Esophagus mucosa (tissue), 1 donor: ENCODE measurements around the gene CYP46A1. TPM values are rescaled to one million over a fixed set of nuclear protein-coding genes. Genes with fewer than 3 reads are reported as not detected.

Source experiments
- ATAC-seq: fragments of 200-7000 bp; cut with Tn5 transposase; one replicate; pipeline ENCODE4 v1.9.1; 2020
- total RNA-seq: library from RNA; stranded (reverse); gene quantifications from one replicate; pipeline ENCODE4 v1.2.4, GENCODE V29; 2023
- donor health status: DM: yes; HTN: yes; CAD: no.

CYP46A1 gene
- total RNA-seq, 1 donor from 2014 or later, result not detected

DNA sequence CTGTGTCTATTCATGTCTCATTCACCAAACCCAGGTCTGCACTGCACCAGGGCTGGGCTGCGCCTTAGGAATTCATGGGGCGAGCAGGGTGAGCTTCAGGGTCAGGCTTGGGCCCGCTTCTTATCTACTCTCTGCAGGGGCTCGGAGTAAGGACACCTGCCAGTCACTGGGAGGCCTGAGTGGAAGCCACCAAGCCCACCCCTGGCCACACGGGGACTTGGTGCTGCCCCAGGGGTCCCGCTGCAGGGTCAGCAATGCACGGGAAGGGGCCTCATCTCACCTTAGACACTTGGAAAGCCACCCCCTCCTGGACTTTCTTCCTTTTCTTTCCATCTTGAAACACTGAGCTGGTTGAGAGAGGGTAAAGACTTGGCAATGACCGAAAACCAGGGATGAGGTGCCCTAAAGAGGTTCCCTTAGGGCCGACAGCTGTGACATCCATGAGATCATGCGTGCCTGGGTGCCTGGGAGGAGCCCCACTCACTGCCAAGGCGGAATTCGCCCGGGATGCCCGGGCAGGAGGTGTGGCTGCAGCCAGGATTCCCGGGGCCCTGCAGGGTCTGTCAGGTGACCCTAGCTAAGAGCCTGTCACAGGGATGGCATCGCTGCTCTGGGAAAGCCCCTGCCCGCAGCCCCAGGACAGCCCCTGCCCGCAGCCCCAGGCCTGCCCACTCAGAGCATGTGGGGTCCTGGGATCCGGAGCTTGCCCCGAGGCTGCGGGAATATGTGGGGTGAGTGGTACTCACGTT, 63.7 kb downstream of the CYP46A1 start:
- no peak for ATAC-seq

DNA sequence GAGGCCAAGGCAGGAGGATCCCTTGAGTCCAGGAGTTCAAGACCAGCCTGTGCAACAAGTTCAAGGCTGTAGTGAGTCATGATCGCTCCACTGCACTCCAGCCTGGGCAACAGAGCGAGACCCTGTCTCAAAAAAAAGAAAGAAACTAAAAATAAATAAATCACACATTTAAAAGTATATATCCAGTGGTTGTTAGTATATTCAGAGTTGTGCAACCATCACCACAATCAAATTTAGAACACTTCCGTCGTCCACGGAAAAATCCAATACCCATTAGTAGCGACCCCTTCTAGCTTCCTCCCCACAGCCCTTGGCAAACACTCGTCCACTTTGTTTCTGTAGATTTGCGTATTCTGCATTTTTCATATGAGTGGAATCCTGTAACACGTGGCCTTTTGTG, 64.4 kb downstream of the CYP46A1 start:
- ATAC-seq, result no peak

DNA sequence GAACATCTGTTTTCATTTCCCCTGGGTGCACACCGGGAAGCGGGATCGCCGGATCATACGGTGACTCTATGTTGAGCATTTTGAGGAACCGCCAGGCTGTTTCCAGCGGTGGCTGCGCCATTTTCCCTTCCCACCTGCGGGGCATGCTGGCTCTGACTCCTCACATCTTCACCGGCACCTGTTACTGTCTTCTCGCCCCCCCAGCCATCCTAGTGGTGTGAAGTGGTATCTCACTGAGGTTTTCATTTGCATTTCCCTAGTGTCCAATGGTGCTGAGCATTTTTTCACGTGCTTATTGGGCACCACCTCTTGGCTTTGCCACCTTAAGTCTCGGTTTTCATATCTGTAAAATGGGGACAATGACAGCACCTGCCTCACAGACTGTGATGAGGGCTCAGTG, 65.0 kb downstream of the CYP46A1 start:
- no peak for ATAC-seq

DNA sequence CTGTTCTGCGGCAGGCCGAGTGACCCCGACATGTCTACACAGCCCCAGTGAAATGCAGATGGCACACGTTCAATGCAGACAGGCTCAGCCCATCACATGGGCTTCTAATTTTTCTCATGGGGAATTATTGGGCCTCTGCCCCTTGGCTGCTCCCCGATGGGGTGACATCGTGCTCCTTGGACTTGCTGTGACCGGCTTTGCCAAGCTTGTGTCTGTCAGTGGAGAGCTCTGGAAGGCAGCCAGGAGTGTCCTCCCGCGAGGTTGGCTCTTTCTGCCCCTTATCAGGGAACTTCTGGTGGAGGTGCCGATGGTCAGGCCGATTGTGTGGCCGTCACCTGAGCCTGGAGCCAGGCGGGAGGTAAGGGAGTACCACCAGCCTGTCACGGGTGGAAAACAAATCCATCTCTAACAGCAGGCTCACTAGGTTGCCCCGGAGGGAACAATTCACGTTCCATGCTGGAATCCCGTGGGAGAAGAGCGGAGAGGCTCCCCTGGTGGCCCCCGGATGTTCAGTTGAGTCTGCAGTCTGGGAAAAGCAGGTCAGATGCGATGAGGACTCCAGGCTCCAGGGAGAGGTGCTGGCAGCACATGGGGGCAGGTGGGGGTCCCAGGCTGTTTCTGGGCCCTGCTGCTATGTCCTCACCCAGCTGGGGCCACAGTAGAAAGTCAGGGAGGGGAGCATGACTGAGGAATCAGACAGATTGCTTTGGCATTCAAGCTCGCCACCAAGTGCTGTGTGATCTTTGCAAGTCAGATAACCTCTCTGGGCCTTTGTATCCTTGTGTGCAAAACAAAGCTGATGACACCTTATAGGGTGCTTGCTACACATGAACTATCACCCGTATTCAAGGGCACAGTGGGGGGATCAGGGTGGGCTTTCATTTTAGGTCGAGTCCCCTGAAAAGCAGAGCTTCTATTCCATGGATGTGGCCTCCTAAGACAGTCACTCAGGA, 65.9 kb downstream of the CYP46A1 start:
- ATAC-seq, result no peak

DNA sequence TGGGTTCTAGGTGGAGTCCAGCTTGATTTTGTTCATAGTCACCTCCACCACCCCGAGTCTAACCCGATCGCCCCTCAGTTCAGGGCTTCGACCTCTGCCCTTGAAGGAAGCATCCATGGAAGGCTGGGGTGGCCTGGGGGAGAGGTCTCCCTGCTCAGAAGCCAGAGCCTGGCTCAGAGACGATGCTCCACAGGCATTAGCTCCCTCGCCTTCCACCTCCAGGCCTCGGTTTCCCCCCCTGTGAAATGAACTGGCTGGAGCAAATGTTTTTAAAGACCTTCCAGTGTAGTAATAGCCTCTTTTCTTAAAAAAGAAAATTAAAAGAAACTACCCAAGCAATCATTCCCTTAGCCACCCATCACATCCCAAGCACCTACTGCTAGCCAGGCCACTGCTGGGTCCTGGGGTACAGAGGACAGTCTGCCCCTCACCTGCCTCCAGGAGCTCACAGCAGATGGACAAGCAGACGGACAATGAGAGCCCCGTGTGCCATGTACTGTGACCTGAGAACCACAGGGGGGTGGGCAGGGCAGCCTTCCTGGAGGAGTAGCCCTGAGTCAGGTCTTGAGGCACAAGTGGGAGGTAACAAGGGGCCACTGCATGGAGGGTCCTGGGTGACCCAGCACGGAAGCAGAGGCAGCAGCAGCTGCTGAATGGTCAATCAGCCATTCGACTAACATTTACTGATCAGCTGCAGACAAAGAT, 66.8 kb downstream of the CYP46A1 start:
- no peak for ATAC-seq

DNA sequence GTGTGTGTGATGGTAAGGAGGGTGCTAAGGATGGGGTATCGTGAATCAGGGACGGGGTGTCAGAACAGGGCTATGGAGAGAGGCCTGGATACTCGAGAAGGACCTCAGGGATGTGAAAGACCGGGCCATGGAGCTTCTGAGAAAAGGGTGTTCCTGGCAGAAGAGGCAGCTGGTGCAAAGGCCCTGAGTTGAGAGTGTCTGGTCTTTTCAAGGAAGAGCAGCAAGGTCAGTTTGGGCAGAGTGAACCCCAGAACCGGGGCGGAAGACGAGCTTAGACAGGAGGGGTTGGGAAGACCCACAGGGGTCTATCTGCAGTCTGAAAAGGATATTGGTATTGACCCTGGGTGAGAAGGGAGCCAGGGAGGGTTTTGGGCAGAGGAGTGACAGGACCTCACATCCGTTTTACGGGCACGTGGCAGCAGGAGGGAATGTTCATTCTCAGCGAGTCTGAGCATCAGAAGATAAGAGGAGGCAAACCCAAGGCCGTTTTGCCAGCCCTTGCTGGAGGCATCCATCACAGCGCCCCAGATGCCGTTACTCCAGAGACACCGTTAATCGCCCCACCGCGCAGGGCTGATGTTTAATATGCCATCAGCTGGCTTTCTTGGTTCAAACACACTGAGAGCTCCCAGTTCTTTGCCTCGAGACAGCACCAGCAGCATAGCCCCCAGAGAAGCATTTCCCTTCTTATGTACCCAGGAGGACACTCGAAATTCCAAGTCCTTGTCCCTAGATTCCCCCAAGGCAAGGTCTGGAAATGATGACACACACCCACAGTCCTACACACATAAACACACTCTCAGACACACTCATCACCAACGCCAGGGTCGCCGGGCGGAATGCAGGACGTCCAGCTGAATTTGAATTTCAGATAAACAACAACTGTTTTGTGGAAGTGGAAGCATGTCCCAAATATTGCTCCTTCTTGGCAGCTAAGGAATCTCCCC, 67.7 kb downstream of the CYP46A1 start:
- no peak for ATAC-seq

DNA sequence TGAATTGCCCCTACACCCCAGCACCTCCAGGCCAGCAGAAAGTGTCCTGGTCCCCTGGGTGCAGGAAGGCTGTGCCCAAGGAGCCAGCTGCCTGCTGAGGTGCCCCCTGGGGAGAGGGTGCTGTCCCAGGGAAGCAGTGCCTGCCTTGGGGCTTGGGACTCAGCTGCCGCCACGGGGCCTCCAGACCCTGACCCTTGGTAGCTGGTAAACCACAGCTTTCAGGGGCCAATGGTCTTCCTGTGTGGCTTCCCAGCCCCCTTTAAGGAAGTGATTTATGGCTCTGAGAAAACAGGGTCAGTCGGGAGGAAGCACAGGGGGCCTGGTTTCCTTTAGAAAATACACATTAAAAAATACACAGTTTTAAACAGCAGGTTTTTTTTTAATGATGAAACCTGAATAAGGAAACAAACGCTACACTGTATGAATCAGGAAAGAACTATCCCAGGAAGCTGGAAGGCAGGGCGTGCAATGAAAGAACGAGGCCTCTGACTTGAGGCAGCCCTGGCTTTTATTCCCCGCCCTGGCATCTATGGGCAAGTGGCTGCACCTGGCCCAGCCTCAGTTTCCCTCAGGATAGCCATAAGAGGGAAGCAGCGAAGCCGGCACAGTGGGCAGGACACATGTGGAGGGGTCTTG, 68.5 kb downstream of the CYP46A1 start:
- peak; percentile 34 for ATAC-seq

DNA sequence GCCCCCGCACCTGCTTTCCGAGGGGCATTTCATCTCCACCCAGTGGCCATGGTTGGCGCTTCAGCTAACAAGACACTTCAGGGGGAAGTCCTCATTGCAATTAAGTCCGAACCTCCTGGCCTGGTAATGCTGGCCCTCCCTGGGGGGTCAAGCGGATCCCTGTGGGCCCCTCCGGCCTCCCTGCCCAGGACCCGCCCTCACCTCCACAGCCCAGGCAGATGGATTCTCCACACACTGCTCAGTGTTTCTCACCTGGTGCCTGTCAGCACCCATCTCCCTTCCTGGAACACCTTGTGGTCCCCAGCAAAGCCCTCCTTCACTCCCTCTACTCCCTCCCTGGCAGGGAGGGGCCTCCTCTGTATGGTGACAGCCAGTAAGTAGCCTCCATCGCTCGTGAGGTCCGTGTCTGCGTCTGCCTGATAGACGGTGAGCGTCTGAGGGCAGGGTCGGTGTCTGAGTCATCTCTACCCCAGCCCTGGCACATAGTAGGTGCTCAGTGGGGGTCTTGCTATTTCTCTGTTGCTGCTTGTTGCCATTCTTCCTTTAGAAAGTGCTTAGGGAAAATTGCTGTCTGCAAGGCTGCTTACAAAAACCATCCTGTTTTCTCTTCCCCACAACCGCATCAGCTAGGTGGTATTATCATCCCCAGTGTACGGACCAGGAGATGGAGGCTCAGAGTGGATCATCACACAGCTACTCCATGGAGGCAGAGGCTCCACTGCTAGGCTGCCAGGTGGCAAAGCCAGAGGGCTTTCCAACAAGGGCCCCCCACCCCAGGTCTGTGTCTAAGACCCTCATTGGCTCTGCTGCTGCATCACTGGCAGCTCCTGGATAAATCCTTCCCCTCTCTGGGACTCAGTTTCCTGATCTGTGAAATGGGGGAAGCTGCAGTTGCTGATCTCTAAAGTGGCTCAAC, 69.4 kb downstream of the CYP46A1 start:
- no peak for ATAC-seq

DNA sequence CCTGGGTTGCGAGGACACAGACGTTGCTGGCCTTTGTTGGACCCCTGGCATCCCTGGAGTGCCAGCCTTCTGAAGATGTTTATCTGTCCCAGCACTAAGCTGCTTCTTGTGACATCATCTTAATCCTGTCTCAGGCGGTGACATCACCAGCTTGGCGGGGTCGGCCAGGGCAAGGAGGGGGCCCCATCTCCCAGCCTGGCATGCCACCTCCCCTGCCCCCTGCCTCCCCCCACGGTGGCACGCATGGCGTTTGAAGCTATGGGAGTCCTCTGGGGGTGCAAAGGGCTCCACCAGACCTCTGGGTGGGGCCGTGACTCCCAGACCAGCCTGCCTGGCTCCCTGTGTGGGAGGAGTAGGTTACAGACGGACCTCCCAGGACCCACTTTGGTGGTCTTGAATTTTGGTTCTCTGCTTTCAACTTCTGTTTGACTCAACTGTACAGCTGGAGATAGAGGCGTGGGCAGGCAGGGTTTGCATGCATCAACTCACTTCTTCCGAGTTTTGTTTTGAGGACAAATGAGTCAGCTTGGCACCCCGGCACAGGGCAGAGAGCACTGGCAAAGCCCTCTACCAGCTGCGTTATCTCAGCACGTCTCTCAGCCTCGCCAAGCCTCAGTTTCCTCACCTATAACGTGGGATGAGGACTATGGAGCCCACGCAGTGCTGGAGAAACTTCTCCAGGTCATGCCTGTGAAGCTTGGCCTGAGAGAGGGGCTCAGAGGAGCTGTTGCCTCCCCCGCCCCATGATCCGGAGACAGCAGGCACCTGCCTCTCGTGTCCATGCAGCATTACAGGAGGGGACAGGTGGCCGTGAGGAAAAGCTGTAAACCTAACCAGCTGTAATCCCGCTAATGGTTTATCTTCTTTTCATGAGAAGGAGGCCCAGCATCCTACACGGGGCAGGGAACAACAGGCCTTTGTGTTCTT, 70.3 kb downstream of the CYP46A1 start:
- no peak for ATAC-seq

DNA sequence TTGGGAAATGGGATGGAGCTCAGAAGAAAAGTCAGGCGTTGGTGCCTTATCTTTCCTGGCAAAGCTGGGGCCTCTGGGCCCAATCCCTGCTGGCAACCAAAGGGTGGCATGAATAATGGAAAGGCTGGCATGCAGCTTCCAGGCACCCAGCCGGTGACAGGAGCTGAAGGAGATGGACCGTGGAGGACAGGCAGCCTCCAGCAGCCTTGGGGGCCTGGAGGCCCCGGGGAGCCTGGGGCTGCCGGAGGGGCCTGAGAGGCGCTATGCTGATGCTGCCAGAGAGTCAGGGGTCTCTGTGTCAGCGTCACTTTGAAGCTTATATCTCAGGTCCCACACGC, 70.9 kb downstream of the CYP46A1 start:
- no peak for ATAC-seq

DNA sequence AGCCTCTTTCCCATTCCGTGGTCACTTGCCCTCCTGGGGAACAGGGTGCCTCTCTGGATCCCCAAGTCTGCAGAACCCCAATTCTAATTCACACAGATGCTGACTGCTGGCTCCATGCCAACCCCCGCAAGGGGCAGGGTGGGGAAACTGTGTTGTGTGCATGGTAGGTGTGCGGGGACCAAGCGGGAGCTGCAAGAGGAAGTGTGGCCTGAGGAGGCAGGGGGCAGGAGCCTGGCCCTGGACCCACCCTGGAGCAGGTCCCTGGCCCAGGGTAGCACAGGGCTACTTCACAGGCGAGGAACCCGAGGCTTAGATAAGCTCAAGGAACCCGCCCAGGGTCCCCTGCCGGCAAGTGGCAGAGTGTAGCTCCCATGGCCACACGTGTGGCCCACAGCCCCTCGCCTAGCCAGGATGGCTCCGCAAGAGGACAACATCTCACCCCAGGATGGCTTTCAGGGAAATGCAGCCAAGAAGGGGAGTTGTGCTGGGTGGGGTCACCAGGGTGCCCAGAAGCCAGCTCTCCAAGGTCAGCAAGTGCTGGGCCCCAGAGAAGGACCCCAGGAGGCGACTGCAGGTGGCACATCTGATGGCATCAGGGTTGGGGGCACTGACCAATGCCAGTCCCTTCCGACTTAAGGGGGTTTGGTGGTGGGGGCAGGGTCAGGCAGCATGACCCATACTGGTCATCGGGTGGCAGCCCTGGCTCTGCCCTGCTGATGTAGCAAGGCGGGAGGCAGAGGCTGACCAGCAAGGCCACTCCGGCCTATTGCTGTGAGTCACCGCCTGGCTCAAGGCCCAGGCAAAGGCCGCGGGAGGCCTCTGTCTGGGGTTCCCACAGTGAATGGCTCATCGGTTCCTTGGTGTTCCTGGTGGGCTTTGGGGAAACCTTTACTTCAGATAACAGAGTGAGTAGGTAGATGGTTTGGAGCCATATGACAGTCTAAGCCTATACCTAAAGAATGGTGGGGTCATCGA, 71.8 kb downstream of the CYP46A1 start:
- no peak for ATAC-seq

DNA sequence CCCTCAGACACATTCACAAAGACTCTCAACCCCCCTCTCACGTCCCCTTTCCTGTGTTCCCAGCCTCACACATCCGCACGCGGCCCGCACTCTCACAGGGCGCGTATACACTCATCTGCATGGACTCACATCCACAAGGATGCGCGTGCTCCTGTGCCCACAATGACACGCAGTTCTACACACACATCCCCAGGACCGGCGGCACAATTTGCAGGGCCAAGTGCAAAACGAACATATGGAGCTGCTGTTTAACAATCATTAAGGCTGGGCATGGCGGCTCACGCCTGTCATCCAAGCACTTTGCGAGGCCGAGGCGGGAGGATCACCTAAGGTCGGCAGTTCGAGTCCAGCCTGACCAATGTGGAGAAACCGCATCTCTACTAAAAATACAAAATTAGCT, 72.7 kb downstream of the CYP46A1 start:
- ATAC-seq, result no peak

DNA sequence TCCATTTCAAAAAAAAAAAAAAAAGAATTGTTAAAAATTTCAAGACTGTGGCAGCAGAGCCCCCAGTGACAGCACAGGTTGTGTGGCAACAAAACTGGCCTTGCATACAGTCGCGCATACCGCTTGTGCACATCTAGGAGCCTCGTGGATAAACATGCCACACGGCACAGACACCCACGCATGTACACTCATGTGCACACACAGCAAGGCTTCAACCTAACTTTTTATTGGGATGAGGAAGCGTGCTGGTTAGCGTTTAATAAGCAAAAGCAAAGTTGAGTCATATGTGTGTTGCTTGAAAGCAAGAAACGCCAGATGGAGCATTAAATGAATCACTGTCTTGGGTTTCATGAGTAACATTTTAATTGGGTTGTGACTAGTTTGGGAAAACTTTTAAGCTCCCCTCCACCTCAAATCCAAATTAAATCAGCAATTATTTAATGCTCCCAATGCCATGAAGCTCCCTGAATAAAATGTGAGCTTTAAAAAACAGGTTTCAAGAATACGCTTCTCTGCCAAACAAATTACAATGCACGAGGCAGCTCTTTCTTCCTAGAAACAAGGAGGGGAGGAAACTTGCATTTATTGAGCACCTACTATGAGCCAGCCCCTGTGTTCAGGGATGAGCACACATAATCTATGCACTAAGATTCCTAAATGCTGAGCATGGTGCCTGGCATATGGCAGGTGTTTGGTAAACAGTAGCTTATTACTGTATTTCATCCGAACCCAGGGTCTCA, 73.4 kb downstream of the CYP46A1 start:
- ATAC-seq, result peak; percentile 65

DNA sequence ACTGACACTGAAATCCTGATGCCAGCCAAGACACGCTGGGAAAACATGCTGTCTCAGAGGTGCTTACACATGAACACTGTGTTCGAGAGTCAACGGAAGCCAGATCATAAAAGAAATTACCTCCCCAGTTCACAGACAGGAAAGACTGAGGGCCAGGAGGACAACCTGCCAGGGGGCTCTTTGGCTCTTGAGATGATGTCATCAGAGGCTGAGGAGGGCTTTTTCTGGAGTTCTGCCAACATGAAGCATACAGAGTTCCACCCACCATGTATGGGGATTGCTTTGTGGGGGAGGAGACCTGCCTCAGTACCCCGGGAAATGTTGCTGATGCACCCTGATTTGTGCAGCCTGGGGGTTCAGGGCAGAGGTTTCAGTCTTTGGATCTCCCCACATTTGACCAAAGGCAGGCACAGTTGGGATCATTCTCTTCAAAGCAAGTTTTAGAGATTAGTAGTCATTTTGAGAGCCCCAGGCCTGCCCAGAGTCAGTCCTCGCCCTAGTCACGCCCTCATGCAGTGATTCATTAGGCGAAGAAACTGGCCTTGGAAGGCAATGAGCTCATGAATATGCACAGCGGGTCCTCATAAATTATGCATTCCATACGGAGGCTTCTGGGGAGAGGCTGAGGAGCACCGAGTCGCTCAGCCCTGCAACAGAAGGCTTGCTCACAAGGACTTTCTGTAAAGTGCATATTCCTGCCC, 74.2 kb downstream of the CYP46A1 start:
- ATAC-seq, result peak; percentile 84

DNA sequence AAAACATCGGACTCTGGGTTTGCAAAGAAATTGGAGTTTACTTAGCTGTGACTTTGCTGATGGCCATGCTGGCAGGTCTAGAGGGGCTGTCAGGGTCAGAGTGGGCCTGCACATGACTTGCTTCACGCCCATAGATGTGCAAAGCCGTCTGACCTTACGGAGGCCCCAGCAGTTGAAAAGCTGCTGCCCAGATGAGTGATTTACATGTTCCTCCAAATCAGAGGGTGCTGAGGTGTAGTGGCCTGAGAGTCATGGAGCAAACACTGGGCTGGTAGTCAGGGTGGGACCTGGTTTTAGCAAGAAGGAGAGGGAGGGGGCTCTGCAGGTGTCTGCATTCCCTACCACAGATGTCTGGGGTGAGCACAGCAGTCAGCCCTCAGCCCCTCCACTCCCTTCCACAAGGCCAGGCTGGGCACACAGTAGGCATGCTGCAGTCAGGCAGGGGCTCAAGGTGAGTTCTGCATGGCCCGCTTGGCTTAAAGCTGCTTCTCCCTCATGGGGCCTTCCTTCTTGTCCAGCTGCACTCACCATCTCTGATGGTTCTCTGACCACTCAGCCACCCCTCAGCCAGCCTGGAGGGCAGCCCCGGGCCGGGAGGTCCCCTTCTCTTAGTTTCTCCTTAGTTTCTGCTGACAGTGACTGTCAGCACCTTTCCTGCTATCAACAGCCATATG, 74.9 kb downstream of the CYP46A1 start:
- no peak for ATAC-seq

DNA sequence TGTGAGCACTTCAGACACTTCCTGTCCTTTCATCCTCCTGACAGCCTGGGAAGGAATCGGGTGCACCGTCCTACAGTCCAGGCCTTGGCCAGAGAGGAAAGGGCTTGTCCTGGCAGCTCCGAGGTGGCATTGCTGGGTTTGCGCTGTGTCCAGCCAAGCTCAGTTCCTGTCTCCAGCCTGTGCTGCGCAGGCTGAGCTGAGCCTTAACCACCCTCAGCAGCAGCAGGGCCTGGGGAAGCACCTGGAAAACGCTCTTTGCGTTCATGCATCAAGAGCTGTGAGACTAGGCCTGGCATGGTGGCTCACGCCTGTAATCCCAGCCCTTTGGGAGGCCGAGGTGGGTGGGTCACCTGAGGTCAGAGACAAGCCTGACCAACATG, 75.4 kb downstream of the CYP46A1 start:
- ATAC-seq, result peak; percentile 8
